ENCODE measurements around the gene NDUFS1.

DNA sequence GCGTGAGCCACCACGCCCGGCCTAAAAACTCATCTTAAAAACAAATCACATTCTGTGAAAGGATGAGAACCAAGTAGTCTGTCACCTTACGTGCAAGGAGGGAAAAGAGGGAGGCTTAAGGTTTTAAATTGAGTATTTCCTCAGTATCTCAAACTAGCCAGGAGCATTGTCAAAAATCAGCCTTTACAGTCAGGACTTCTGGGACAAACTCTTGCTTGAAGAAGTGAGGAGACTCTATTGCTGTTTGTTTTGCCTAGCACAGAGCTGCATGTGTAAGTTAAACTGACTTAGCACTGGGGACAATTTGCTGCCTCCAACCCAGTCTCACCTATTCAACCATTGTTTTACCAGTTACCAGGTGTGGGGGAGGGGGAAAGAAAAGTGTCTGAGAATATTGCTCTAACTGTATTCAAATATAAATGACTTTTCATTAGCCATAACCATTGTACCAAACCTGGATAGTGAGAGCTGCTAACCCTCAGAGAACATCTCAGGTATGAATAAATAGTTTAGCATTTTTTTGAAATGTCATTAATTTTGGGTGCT lies 76.9 kb downstream of the NDUFS1 start:
- TF ChIP-seq, protein P1, sequence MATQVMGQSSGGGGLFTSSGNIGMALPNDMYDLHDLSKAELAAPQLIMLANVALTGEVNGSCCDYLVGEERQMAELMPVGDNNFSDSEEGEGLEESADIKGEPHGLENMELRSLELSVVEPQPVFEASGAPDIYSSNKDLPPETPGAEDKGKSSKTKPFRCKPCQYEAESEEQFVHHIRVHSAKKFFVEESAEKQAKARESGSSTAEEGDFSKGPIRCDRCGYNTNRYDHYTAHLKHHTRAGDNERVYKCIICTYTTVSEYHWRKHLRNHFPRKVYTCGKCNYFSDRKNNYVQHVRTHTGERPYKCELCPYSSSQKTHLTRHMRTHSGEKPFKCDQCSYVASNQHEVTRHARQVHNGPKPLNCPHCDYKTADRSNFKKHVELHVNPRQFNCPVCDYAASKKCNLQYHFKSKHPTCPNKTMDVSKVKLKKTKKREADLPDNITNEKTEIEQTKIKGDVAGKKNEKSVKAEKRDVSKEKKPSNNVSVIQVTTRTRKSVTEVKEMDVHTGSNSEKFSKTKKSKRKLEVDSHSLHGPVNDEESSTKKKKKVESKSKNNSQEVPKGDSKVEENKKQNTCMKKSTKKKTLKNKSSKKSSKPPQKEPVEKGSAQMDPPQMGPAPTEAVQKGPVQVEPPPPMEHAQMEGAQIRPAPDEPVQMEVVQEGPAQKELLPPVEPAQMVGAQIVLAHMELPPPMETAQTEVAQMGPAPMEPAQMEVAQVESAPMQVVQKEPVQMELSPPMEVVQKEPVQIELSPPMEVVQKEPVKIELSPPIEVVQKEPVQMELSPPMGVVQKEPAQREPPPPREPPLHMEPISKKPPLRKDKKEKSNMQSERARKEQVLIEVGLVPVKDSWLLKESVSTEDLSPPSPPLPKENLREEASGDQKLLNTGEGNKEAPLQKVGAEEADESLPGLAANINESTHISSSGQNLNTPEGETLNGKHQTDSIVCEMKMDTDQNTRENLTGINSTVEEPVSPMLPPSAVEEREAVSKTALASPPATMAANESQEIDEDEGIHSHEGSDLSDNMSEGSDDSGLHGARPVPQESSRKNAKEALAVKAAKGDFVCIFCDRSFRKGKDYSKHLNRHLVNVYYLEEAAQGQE (IDR thresholded peaks at IDR 0.05; ENCODE audit: unreplicated experiment) = no peak
- TF ChIP-seq EZH2 (IDR thresholded peaks at IDR 0.05; ENCODE audit: low read depth, unreplicated experiment) (no peak), EZH2phosphoT487 (IDR thresholded peaks at IDR 0.05; ENCODE audit: unreplicated experiment) (no peak), POLR2AphosphoS5 (IDR thresholded peaks at IDR 0.05; ENCODE audit: low read depth) (no peak)

Data from GM23338 (cell line).